HepG2 (cell line): Measurements from ENCODE around the gene SULT6B1. TPM values are rescaled to one million over a fixed set of nuclear protein-coding genes. Genes with fewer than 3 reads are reported as not detected.

Experiments used
- ATF7-NPFF ChIP-seq: sonication (generic); formaldehyde crosslinking; IDR thresholded peaks from 2 replicates; pipeline ENCODE4 v1.8.1; 2023; ENCODE audit warnings: mild to moderate bottlenecking, low read depth, missing genetic modification reagents, moderate library complexity
- KDM3A ChIP-seq: IDR thresholded peaks from 2 replicates; pipeline ENCODE4 v1.6.1; 2018; ENCODE audit warnings: low read depth, missing compliant biosample characterization
- MED1 ChIP-seq: sonication (generic); formaldehyde crosslinking; IDR thresholded peaks from 2 replicates; pipeline ENCODE4 v1.4.0; 2020; ENCODE audit warnings: missing genetic modification reagents
- NR2C2 ChIP-seq: sonication (generic); formaldehyde crosslinking; IDR thresholded peaks from 2 replicates; pipeline ENCODE4 v1.4.0; 2020; ENCODE audit warnings: missing genetic modification reagents, mild to moderate bottlenecking, moderate library complexity, borderline replicate concordance
- PHF20 ChIP-seq: sonication (generic); formaldehyde crosslinking; IDR thresholded peaks from 2 replicates; pipeline ENCODE4 v1.5.0; 2020; ENCODE audit warnings: mild to moderate bottlenecking, missing genetic modification reagents
- SIX4 ChIP-seq: sonication (generic); formaldehyde crosslinking; IDR thresholded peaks from 2 replicates; pipeline ENCODE4 v1.4.0; 2020; ENCODE audit warnings: missing genetic modification reagents
- ZNF205 ChIP-seq: IDR thresholded peaks from 2 replicates; pipeline ENCODE4 v1.6.1; 2018; ENCODE audit warnings: missing biosample characterization, missing genetic modification reagents
- ZNF331 ChIP-seq: sonication (generic); formaldehyde crosslinking; IDR thresholded peaks from 2 replicates; pipeline ENCODE4 v1.4.0; 2020; ENCODE audit warnings: missing genetic modification reagents
- ZNF44 ChIP-seq: sonication (generic); formaldehyde crosslinking; IDR thresholded peaks from 2 replicates; pipeline ENCODE4 v1.5.1; 2020; ENCODE audit warnings: mild to moderate bottlenecking, missing genetic modification reagents
- ZNF501 ChIP-seq: sonication (generic); formaldehyde crosslinking; IDR thresholded peaks from 2 replicates; pipeline ENCODE4 v1.5.1; 2020; ENCODE audit warnings: mild to moderate bottlenecking, moderate library complexity, missing genetic modification reagents
- ZNF546 ChIP-seq: sonication (generic); formaldehyde crosslinking; conservative IDR thresholded peaks from 2 replicates; pipeline ENCODE4 v1.8.1; 2023; ENCODE audit warnings: mild to moderate bottlenecking, missing genetic modification reagents
- ZNF562 ChIP-seq: sonication (generic); formaldehyde crosslinking; IDR thresholded peaks from 2 replicates; pipeline ENCODE4 v1.8.0; 2022; ENCODE audit warnings: missing genetic modification reagents, borderline replicate concordance
- ZNF709 ChIP-seq: sonication (generic); formaldehyde crosslinking; IDR thresholded peaks from 2 replicates; pipeline ENCODE4 v1.5.0; 2020; ENCODE audit warnings: mild to moderate bottlenecking, missing genetic modification reagents
- ZNF724P ChIP-seq: sonication (generic); formaldehyde crosslinking; IDR thresholded peaks from 2 replicates; pipeline ENCODE4 v1.8.0; 2022; ENCODE audit warnings: missing genetic modification reagents, borderline replicate concordance
- ZNF746 ChIP-seq: sonication (generic); formaldehyde crosslinking; IDR thresholded peaks from 2 replicates; pipeline ENCODE4 v1.8.0; 2022; ENCODE audit warnings: mild to moderate bottlenecking, missing genetic modification reagents
- ZNF879 ChIP-seq: sonication (generic); formaldehyde crosslinking; IDR thresholded peaks from 2 replicates; pipeline ENCODE4 v1.8.1; 2023; ENCODE audit warnings: missing genetic modification reagents
- ZSCAN20 ChIP-seq: sonication (generic); formaldehyde crosslinking; IDR thresholded peaks from 2 replicates; pipeline ENCODE4 v1.4.0; 2020; ENCODE audit warnings: missing genetic modification reagents, mild to moderate bottlenecking, borderline replicate concordance
- ZSCAN29 ChIP-seq: sonication (generic); formaldehyde crosslinking; conservative IDR thresholded peaks from 2 replicates; pipeline ENCODE4 v1.4.0; 2020; ENCODE audit warnings: mild to moderate bottlenecking, missing genetic modification reagents
- polyA plus RNA-seq, 8 experiments: library from polyadenylated mRNA; depleted of rRNA in 3 of 8; stranded (reverse) in 7 of 8; unstranded in 1 of 8; fragments of >200 nt; fragmentation: Illumina TruSeq in 4 of 8; extraction: Trizol in 4 of 8; gene quantifications; 2 replicates each; pipeline versions ENCODE4 v1.2.1 to v1.2.3, GENCODE V29; 2011 to 2016; ENCODE audit warnings: low read depth in 4 of 8, missing spikeins in 1 of 8, mixed read lengths in 1 of 8; ENCODE audit not compliant: insufficient read depth in 1 of 8
- total RNA-seq, 5 experiments: library from RNA; depleted of rRNA; stranded (reverse); fragments of >200 nt; fragmentation: Illumina TruSeq; extraction: Trizol; gene quantifications; 2 replicates each; pipeline ENCODE4 v1.2.3, GENCODE V29; 2016; ENCODE audit warnings: low read depth in 1 of 5
- TF ChIP-seq, protein P1 (sequence below): sonication (generic); formaldehyde crosslinking; IDR thresholded peaks from 2 replicates; pipeline ENCODE4 v1.4.0; 2020; ENCODE audit warnings: mild to moderate bottlenecking, low read depth, missing genetic modification reagents
- TF ChIP-seq, protein P2 (sequence below): sonication (generic); formaldehyde crosslinking; IDR thresholded peaks from 2 replicates; pipeline ENCODE4 v1.8.1; 2022; ENCODE audit warnings: low read depth, mild to moderate bottlenecking, missing genetic modification reagents
- TF ChIP-seq, protein P3 (sequence below): sonication (generic); formaldehyde crosslinking; conservative IDR thresholded peaks from 2 replicates; pipeline ENCODE4 v1.8.0; 2022; ENCODE audit warnings: mild to moderate bottlenecking, moderate library complexity, missing genetic modification reagents
- TF ChIP-seq, protein P4 (sequence below): sonication (generic); formaldehyde crosslinking; IDR thresholded peaks from 2 replicates; pipeline ENCODE4 v1.9.0; 2022; ENCODE audit warnings: missing genetic modification reagents, mild to moderate bottlenecking, borderline replicate concordance

SULT6B1 gene
- total and polyA plus RNA-seq, 2 of the 13 experiments (the other 11 are each of a cell fraction or from before 2014, with no cell fraction given), result not detected

DNA sequence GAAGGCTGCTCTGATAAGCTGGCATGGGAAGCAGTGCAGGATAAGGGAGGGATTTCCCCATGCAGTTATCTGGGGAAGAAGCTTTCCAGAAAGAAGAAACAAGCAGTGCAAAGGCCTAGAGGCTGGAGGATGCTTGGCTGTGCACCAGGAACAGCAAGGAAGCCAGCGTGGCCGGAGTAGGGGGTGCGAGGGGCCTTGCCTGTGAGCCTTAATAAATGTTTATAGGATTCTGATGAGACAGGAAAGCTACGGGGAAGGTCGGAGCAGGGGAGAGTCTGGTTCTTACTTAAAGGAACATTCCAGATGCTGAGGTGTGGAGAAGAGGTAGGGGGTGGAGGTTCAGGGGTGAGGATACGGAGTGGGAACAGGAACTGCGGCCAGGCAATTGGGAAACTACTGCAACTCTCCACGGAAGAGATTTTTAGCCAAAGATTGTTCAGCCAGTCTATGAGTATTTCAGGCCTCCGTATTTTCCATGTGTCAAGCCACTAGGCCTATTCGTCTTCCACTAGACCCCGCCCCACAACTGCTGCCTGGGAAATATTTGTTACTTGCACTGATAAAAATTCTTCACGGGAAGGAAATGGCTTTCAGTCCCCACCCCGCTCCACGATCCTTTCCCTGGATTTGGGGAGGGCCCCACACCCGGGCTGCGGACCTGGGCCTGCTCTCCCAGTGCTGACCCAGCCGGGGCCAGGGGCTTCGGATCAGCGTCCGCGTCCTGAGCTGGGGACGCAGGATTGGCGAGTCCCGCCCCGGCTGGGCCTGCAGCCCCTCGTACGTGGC lies 32.2 kb downstream of the SULT6B1 start (continued):
- TF ChIP-seq ZNF562 (no peak), ZNF205 (CRISPR knock-in tag) (no peak), ZNF331 (no peak), ZSCAN29 (CRISPR knock-in tag) (no peak), ZNF709 (CRISPR knock-in tag) (no peak), ZNF724P (CRISPR knock-in tag) (no peak), SIX4 (0 out of 2 replicates have a peak, but pooled peaks have one; percentile 4), NR2C2 (no peak), ZNF501 (CRISPR knock-in tag) (no peak), ZSCAN20 (CRISPR knock-in tag) (no peak), ZNF879 (CRISPR knock-in tag) (no peak), MED1 (no peak), KDM3A (CRISPR knock-in tag) (0 out of 2 replicates have a peak, but pooled peaks have one; percentile 15), ZNF44 (0 out of 2 replicates have a peak, but pooled peaks have one; percentile 15), PHF20 (CRISPR knock-in tag) (peak; percentile 9), ATF7-NPFF (CRISPR knock-in tag) (no peak; the same call in 1 of the 2 replicates), ZNF746 (CRISPR knock-in tag) (no peak), ZNF546 (CRISPR knock-in tag) (no peak)
- TF ChIP-seq, protein P1, sequence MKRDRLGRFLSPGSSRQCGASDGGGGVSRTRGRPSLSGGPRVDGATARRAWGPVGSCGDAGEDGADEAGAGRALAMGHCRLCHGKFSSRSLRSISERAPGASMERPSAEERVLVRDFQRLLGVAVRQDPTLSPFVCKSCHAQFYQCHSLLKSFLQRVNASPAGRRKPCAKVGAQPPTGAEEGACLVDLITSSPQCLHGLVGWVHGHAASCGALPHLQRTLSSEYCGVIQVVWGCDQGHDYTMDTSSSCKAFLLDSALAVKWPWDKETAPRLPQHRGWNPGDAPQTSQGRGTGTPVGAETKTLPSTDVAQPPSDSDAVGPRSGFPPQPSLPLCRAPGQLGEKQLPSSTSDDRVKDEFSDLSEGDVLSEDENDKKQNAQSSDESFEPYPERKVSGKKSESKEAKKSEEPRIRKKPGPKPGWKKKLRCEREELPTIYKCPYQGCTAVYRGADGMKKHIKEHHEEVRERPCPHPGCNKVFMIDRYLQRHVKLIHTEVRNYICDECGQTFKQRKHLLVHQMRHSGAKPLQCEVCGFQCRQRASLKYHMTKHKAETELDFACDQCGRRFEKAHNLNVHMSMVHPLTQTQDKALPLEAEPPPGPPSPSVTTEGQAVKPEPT (CRISPR knock-in tag), result no peak
- TF ChIP-seq, protein P2, sequence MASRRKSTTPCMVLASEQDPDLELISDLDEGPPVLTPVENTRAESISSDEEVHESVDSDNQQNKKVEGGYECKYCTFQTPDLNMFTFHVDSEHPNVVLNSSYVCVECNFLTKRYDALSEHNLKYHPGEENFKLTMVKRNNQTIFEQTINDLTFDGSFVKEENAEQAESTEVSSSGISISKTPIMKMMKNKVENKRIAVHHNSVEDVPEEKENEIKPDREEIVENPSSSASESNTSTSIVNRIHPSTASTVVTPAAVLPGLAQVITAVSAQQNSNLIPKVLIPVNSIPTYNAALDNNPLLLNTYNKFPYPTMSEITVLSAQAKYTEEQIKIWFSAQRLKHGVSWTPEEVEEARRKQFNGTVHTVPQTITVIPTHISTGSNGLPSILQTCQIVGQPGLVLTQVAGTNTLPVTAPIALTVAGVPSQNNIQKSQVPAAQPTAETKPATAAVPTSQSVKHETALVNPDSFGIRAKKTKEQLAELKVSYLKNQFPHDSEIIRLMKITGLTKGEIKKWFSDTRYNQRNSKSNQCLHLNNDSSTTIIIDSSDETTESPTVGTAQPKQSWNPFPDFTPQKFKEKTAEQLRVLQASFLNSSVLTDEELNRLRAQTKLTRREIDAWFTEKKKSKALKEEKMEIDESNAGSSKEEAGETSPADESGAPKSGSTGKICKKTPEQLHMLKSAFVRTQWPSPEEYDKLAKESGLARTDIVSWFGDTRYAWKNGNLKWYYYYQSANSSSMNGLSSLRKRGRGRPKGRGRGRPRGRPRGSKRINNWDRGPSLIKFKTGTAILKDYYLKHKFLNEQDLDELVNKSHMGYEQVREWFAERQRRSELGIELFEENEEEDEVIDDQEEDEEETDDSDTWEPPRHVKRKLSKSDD (CRISPR knock-in tag), result no peak; the same call in 1 of the 2 replicates
- TF ChIP-seq, protein P3, sequence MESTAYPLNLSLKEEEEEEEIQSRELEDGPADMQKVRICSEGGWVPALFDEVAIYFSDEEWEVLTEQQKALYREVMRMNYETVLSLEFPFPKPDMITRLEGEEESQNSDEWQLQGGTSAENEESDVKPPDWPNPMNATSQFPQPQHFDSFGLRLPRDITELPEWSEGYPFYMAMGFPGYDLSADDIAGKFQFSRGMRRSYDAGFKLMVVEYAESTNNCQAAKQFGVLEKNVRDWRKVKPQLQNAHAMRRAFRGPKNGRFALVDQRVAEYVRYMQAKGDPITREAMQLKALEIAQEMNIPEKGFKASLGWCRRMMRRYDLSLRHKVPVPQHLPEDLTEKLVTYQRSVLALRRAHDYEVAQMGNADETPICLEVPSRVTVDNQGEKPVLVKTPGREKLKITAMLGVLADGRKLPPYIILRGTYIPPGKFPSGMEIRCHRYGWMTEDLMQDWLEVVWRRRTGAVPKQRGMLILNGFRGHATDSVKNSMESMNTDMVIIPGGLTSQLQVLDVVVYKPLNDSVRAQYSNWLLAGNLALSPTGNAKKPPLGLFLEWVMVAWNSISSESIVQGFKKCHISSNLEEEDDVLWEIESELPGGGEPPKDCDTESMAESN, result 0 out of 2 replicates have a peak, but pooled peaks have one; percentile 29
- TF ChIP-seq, protein P4, sequence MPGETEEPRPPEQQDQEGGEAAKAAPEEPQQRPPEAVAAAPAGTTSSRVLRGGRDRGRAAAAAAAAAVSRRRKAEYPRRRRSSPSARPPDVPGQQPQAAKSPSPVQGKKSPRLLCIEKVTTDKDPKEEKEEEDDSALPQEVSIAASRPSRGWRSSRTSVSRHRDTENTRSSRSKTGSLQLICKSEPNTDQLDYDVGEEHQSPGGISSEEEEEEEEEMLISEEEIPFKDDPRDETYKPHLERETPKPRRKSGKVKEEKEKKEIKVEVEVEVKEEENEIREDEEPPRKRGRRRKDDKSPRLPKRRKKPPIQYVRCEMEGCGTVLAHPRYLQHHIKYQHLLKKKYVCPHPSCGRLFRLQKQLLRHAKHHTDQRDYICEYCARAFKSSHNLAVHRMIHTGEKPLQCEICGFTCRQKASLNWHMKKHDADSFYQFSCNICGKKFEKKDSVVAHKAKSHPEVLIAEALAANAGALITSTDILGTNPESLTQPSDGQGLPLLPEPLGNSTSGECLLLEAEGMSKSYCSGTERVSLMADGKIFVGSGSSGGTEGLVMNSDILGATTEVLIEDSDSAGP (CRISPR knock-in tag), result no peak; the same call in 1 of the 2 replicates
